ENCODE measurements around the gene RAD23A.

- no peak for TF ChIP-seq CTCF (conservative IDR thresholded peaks at IDR 0.05; ENCODE audit: low read depth, low read length)
- no peak for TF ChIP-seq USF2 (IDR thresholded peaks at IDR 0.05; ENCODE audit: low read depth, low read length)
- TF ChIP-seq NFE2L2 (IDR thresholded peaks at IDR 0.05; ENCODE audit: low read depth, low read length), result no peak
- TF ChIP-seq MAZ (IDR thresholded peaks at IDR 0.05; ENCODE audit: borderline replicate concordance, low read depth, low read length), result no peak
- no peak for TF ChIP-seq RCOR1 (IDR thresholded peaks at IDR 0.05; ENCODE audit: insufficient replicate concordance, low read length)
- no peak for TF ChIP-seq RAD21 (IDR thresholded peaks at IDR 0.05; ENCODE audit: low read length)
- no peak for TF ChIP-seq RFX5 (IDR thresholded peaks at IDR 0.05; ENCODE audit: low read depth, low read length)
- no peak for TF ChIP-seq MXI1 (IDR thresholded peaks at IDR 0.05; ENCODE audit: borderline replicate concordance, low read depth, low read length)
- no peak for TF ChIP-seq POLR2A (IDR thresholded peaks at IDR 0.05; ENCODE audit: low read depth, low read length)
- TF ChIP-seq FOS (IDR thresholded peaks at IDR 0.05; ENCODE audit: low read depth, low read length), result no peak
- TF ChIP-seq ELK1 (IDR thresholded peaks at IDR 0.05; ENCODE audit: borderline replicate concordance, low read depth, low read length), result no peak
- TF ChIP-seq MAFK (IDR thresholded peaks at IDR 0.05; ENCODE audit: low read depth, low read length), result no peak
- TF ChIP-seq CEBPB (IDR thresholded peaks at IDR 0.05; ENCODE audit: low read depth, low read length), result no peak
- no peak for TF ChIP-seq CHD1 (IDR thresholded peaks at IDR 0.05; ENCODE audit: low read depth, low read length)
These were observed 57.4 kb downstream of the RAD23A start for GRCh38 chr19:13003081-13003480.

Measured in IMR-90 (cell line).